IMR-90 (cell line): Measurements from ENCODE around the gene UCP3. TPM values are rescaled to one million over a fixed set of nuclear protein-coding genes. Genes with fewer than 3 reads are reported as not detected.

ENCODE experiments used
- ATAC-seq: fragments of 200-7000 bp; cut with Tn5 transposase; 2 replicates; pipeline ENCODE4 v1.9.1; 2020; ENCODE audit warnings: low read depth, mild to moderate bottlenecking, moderate library complexity
- BruUV-seq: library from RNA; stranded (reverse); fragments of 400-500 nt; replicated peaks from 2 replicates; lab custom pipeline; 2021; lab: Mats Ljungman, UMichigan
- CTCF ChIA-PET: fragments of 300-600 bp; formaldehyde crosslinking; extraction: SDS; loops from one replicate; lab custom pipeline; 2021; ENCODE audit warnings: antibody characterized with exemption; lab: Yijun Ruan, JAX
- POLR2A ChIA-PET: fragments of 300-600 bp; sonication (Branson Sonifier 250); formaldehyde crosslinking; loops from one replicate; lab custom pipeline; 2022; ENCODE audit warnings: antibody characterized with exemption; ENCODE audit not compliant: unreplicated experiment; lab: Charles Lee
- DNase-seq: peaks from one replicate; pipeline ENCODE4 v3.0.0; 2013
- H2AFZ ChIP-seq: replicated peaks from 2 replicates; pipeline ENCODE3; 2013; ENCODE audit warnings: low read length, mild to moderate bottlenecking; ENCODE audit not compliant: poor library complexity
- H2AK5ac ChIP-seq: 2 replicates; pipeline ENCODE4 v1.6.1; 2013; ENCODE audit warnings: low read depth, low read length, inconsistent platforms
- H2AK9ac ChIP-seq: replicated peaks from 2 replicates; pipeline ENCODE3; 2013; ENCODE audit warnings: mild to moderate bottlenecking, low read depth, low read length, moderate library complexity; ENCODE audit not compliant: poor library complexity
- H2BK120ac ChIP-seq: 2 replicates; pipeline ENCODE4 v1.6.1; 2013; ENCODE audit warnings: low read depth, low read length, inconsistent platforms
- H2BK15ac ChIP-seq: 3 replicates; pipeline ENCODE4 v1.6.1; 2013; ENCODE audit warnings: low read depth, low read length, inconsistent platforms
- H2BK20ac ChIP-seq: 2 replicates; pipeline ENCODE4 v1.6.1; 2013; ENCODE audit warnings: low read depth, mild to moderate bottlenecking, inconsistent platforms, low read length, moderate library complexity
- H2BK5ac ChIP-seq: 2 replicates; pipeline ENCODE4 v1.6.1; 2013; ENCODE audit warnings: mild to moderate bottlenecking, low read depth, low read length, inconsistent platforms; ENCODE audit not compliant: poor library complexity, severe bottlenecking
- H3K14ac ChIP-seq: replicated peaks from 2 replicates; pipeline ENCODE4 v1.6.1; 2013; ENCODE audit warnings: low read depth, low read length, inconsistent platforms
- H3K18ac ChIP-seq: 2 replicates; pipeline ENCODE4 v1.6.1; 2013; ENCODE audit warnings: low read depth, low read length, control low read depth
- H3K23ac ChIP-seq: 2 replicates; pipeline ENCODE4 v1.6.1; 2013; ENCODE audit warnings: low read depth, low read length, inconsistent platforms
- H3K27ac ChIP-seq: 2 replicates; pipeline ENCODE4 v1.5.1; 2013; ENCODE audit warnings: mild to moderate bottlenecking, control low read depth, low read length; ENCODE audit not compliant: insufficient read depth
- H3K27me3 ChIP-seq: 2 replicates; pipeline ENCODE4 v1.6.1; 2013; ENCODE audit warnings: low read length; ENCODE audit not compliant: control insufficient read depth, insufficient read depth
- H3K36me3 ChIP-seq: 2 replicates; pipeline ENCODE4 v1.6.1; 2013; ENCODE audit warnings: low read length, mixed read lengths; ENCODE audit not compliant: control insufficient read depth, insufficient read depth
- H3K4ac ChIP-seq: 2 replicates; pipeline ENCODE4 v1.6.1; 2013; ENCODE audit warnings: low read depth, low read length, inconsistent platforms
- H3K4me1 ChIP-seq: 2 replicates; pipeline ENCODE4 v1.6.1; 2013; ENCODE audit warnings: low read length, mixed read lengths; ENCODE audit not compliant: control insufficient read depth, insufficient read depth
- H3K4me2 ChIP-seq: 2 replicates; pipeline ENCODE4 v1.6.1; 2013; ENCODE audit warnings: low read depth, mild to moderate bottlenecking, control low read depth, low read length, moderate library complexity
- H3K4me3 ChIP-seq: 2 replicates; pipeline ENCODE4 v1.5.1; 2013; ENCODE audit warnings: low read depth, mild to moderate bottlenecking, control low read depth, low read length, moderate library complexity; ENCODE audit not compliant: insufficient read depth
- H3K56ac ChIP-seq: 2 replicates; pipeline ENCODE4 v1.6.1; 2013; ENCODE audit warnings: low read length, inconsistent platforms; ENCODE audit not compliant: insufficient read depth; ENCODE audit errors: extremely low read depth
- H3K79me1 ChIP-seq, 2 experiments: 2 replicates each; pipeline ENCODE4 v1.6.1; 2013; ENCODE audit warnings: low read length in 2 of 2, inconsistent platforms in 1 of 2, low read depth in 1 of 2
- H3K9ac ChIP-seq: 2 replicates; pipeline ENCODE4 v1.6.1; 2013; ENCODE audit warnings: low read depth, low read length, control low read depth
- H3K9me1 ChIP-seq: 2 replicates; pipeline ENCODE4 v1.6.1; 2013; ENCODE audit warnings: low read length, inconsistent platforms; ENCODE audit not compliant: insufficient read depth
- H3K9me3 ChIP-seq: 2 replicates; pipeline ENCODE4 v1.6.1; 2013; ENCODE audit warnings: low read length; ENCODE audit not compliant: control insufficient read depth, insufficient read depth
- H4K20me1 ChIP-seq: 2 replicates; pipeline ENCODE4 v1.6.1; 2013; ENCODE audit warnings: low read length, inconsistent platforms; ENCODE audit not compliant: insufficient read depth
- H4K5ac ChIP-seq: 2 replicates; pipeline ENCODE4 v1.6.1; 2013; ENCODE audit warnings: mild to moderate bottlenecking, low read depth, low read length, control low read depth
- H4K8ac ChIP-seq, 2 experiments: 2 replicates each; pipeline ENCODE4 v1.6.1; 2013; ENCODE audit warnings: low read depth in 2 of 2, low read length in 2 of 2, control low read depth in 1 of 2, inconsistent platforms in 1 of 2
- H4K91ac ChIP-seq: 2 replicates; pipeline ENCODE4 v1.6.1; 2013; ENCODE audit warnings: low read depth, low read length, inconsistent platforms; ENCODE audit not compliant: insufficient read depth
- BHLHE40 ChIP-seq: fragments of 150-350 bp; IDR thresholded peaks from 2 replicates; pipeline ENCODE4 v1.6.1; 2016; ENCODE audit warnings: mild to moderate bottlenecking, low read depth, low read length
- CEBPB ChIP-seq: IDR thresholded peaks from 2 replicates; pipeline ENCODE4 v1.6.1; 2012; ENCODE audit warnings: low read depth, low read length, improper control_type of control experiment
- CHD1 ChIP-seq: IDR thresholded peaks from 2 replicates; pipeline ENCODE4 v1.6.1; 2012; ENCODE audit warnings: low read depth, low read length, improper control_type of control experiment
- FOS ChIP-seq: fragments of 150-350 bp; IDR thresholded peaks from 2 replicates; pipeline ENCODE4 v1.6.1; 2016; ENCODE audit warnings: low read depth, low read length
- MAFK ChIP-seq: IDR thresholded peaks from 2 replicates; pipeline ENCODE4 v1.6.1; 2012; ENCODE audit warnings: low read depth, low read length, improper control_type of control experiment
- MXI1 ChIP-seq: IDR thresholded peaks from 2 replicates; pipeline ENCODE4 v1.6.1; 2012; ENCODE audit warnings: low read depth, mild to moderate bottlenecking, low read length, moderate library complexity, borderline replicate concordance
- POLR2A ChIP-seq: IDR thresholded peaks from 2 replicates; pipeline ENCODE4 v1.6.1; 2012; ENCODE audit warnings: mild to moderate bottlenecking, low read depth, low read length
- RAD21 ChIP-seq: IDR thresholded peaks from 2 replicates; pipeline ENCODE4 v1.6.1; 2012; ENCODE audit warnings: low read length, improper control_type of control experiment
- RCOR1 ChIP-seq: IDR thresholded peaks from 2 replicates; pipeline ENCODE4 v1.6.1; 2012; ENCODE audit warnings: mild to moderate bottlenecking, low read length, improper control_type of control experiment; ENCODE audit not compliant: insufficient replicate concordance
- RFX5 ChIP-seq: IDR thresholded peaks from 2 replicates; pipeline ENCODE4 v1.8.0; 2012; ENCODE audit warnings: low read depth, mild to moderate bottlenecking, low read length, moderate library complexity
- SMC3 ChIP-seq: fragments of 150-350 bp; IDR thresholded peaks from 2 replicates; pipeline ENCODE4 v1.6.1; 2016; ENCODE audit warnings: low read depth, mild to moderate bottlenecking, antibody characterized with exemption, low read length, moderate library complexity
- WGBS, 2 experiments: methylation state at CpG; one replicate each; pipeline versions ENCODE4 v1.1.5 to v1.1.7; 2013; ENCODE audit warnings: missing lambda C conversion rate in 2 of 2; ENCODE audit not compliant: insufficient read length in 1 of 2; ENCODE audit errors: extremely low coverage in 2 of 2; 5-methylcytosine and 5-hydroxymethylcytosine counted together
- dilution Hi-C: fragments of 300-500 bp; cut with HindIII; formaldehyde crosslinking; loops from one replicate; pipeline ENCODE4 v1.14.3; 2018; ENCODE audit warnings: low sequenced_read_pairs; ENCODE audit not compliant: unreplicated experiment
- in situ Hi-C: fragments of 300-500 bp; cut with MboI; formaldehyde crosslinking; loops from 3 replicates; pipeline ENCODE4 v1.14.3; 2019; ENCODE audit warnings: low sequenced_read_pairs, inconsistent platforms, mixed read lengths
- intact Hi-C: fragments of 100-400 bp; cut with micrococcal nuclease; formaldehyde crosslinking; loops from 2 replicates; pipeline ENCODE4 v1.10.0; 2022
- polyA plus RNA-seq, 3 experiments: library from polyadenylated mRNA; depleted of rRNA; stranded (reverse); fragments of >200 nt; gene quantifications; 2 replicates each; pipeline ENCODE4 v1.2.3, GENCODE V29; 2012; ENCODE audit warnings: low replicate concordance in 1 of 3
- total RNA-seq: library from RNA; depleted of rRNA; stranded (reverse); fragments of >200 nt; gene quantifications from 2 replicates; pipeline ENCODE4 v1.2.3, GENCODE V29; 2012
- TF ChIP-seq, protein P1 (sequence below): fragments of 150-350 bp; IDR thresholded peaks from 2 replicates; pipeline ENCODE4 v1.6.1; 2016; ENCODE audit warnings: low read depth, mild to moderate bottlenecking, low read length, moderate library complexity, borderline replicate concordance
- TF ChIP-seq, protein P2 (sequence below): fragments of 150-350 bp; IDR thresholded peaks from 2 replicates; pipeline ENCODE4 v1.6.1; 2017; ENCODE audit warnings: mild to moderate bottlenecking, antibody characterized with exemption, low read length, low read depth
- TF ChIP-seq, protein P3 (sequence below): conservative IDR thresholded peaks from 2 replicates; pipeline ENCODE4 v1.5.1; 2012; ENCODE audit warnings: mild to moderate bottlenecking, low read depth, low read length, improper control_type of control experiment

UCP3 gene
- total and polyA plus RNA-seq, 2 of the 4 experiments (the other 2 are of a cell fraction), result under 0.01 to 0.80 TPM

DNA sequence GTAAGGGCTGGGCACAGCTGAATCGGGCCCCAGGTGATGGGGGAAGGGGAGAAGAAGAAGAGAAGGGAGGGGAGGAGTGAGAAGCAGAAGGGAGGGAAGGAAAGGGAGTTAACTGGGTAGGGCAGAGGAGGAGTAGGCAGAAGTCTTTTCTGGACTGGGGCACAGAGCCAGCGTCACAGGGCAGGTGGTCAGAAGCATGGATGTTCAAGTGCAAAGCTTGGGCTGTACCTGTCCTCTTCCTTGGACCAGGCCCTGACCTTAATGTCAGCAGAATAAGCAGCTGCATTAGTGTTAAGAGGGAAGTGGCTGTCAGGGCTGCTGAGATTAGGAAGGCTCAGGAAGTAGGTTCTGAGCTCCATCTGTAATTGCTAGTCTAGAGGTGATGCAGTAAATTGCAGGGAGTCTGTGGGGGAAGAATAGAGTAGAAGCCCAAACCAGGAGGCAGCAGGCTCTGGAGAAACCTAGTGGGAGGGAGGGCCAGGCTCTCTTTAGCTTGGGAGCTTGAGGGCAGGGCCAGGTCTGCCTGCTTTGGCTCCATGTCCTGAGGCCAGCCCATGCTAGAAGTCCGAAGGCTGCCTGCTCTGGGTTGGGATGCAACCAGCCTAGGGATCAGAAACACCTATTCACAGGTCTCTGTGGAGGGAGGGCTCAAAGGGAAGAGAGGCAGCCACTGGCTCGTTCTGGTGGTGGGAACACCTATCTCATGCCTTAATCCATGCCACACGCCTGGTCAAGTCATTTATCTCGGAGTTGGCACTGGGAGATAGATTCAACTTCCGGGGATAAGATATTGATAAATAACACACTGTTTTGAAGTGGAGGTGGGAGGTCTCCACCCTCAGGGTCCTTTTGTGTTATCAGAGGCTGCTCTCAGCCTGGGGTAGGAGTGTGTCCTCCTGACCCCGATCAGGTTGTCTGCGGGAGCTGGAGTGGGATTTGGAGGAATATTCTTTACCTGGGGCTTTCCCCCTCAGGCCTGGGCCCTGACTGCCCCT lies 1.7 kb upstream of the UCP3 start:
- ChIA-PET CTCF (no interaction called here), POLR2A (no interaction called here)
- Histone ChIP-seq H3K36me3 (no peaks in the 10 kb centered on the region), H3K23ac (no peak overlapping the region; the same call in 1 of the 2 replicates), H3K9ac (no peak overlapping the region), H2BK120ac (0 out of 2 replicates have a peak overlapping the region, but pooled peaks have one; percentile 4), H3K79me1 (no peaks in the 10 kb centered on the region), H2BK20ac (no peak overlapping the region), H3K4me1 (no peaks in the 10 kb centered on the region; the same call in 1 of the 2 replicates), H4K5ac (no peak overlapping the region), H3K4ac (no peak overlapping the region), H3K27ac (no peak overlapping the region), H3K9me3 (no peaks in the 10 kb centered on the region), H4K91ac (no peak overlapping the region), H3K18ac (no peak overlapping the region), H3K4me3 (no peak overlapping the region), H3K27me3 (no peaks in the 10 kb centered on the region), H3K4me2 (no peak overlapping the region), H3K14ac (no peak overlapping the region), H4K8ac (no peak overlapping the region), H3K56ac (no peak overlapping the region), H2AK9ac (no peak overlapping the region), H4K20me1 (no peaks in the 10 kb centered on the region; the same call in 1 of the 2 replicates), H2AK5ac (no peak overlapping the region), H2BK5ac (no peak overlapping the region), H3K9me1 (0 out of 2 replicates have a peak, but pooled peaks cover 5% of the 10 kb centered on the region), H2BK15ac (no peak overlapping the region), H2AFZ (no peak overlapping the region)
- DNase-seq (no peak), ATAC-seq (no peak)
- 93% methylated on average over 3 of the region's 9 CpGs; no CpG with 5 or more reads in 1 of the 2 experiments for WGBS, 2 experiments
- in situ Hi-C loops, result no loop called here
- BruUV-seq, result no TSS peak
- dilution Hi-C loops, result no loop called here
- intact Hi-C loops, result no loop called here
- TF ChIP-seq POLR2A (no peak), RCOR1 (no peak), BHLHE40 (no peak), RFX5 (no peak), SMC3 (no peak), RAD21 (no peak), MAFK (no peak), FOS (no peak), CHD1 (no peak), MXI1 (no peak), CEBPB (no peak)
- TF ChIP-seq, protein P1, sequence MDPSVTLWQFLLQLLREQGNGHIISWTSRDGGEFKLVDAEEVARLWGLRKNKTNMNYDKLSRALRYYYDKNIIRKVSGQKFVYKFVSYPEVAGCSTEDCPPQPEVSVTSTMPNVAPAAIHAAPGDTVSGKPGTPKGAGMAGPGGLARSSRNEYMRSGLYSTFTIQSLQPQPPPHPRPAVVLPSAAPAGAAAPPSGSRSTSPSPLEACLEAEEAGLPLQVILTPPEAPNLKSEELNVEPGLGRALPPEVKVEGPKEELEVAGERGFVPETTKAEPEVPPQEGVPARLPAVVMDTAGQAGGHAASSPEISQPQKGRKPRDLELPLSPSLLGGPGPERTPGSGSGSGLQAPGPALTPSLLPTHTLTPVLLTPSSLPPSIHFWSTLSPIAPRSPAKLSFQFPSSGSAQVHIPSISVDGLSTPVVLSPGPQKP, result no peak
- TF ChIP-seq, protein P2, sequence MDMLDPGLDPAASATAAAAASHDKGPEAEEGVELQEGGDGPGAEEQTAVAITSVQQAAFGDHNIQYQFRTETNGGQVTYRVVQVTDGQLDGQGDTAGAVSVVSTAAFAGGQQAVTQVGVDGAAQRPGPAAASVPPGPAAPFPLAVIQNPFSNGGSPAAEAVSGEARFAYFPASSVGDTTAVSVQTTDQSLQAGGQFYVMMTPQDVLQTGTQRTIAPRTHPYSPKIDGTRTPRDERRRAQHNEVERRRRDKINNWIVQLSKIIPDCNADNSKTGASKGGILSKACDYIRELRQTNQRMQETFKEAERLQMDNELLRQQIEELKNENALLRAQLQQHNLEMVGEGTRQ, result no peak
- TF ChIP-seq, protein P3, sequence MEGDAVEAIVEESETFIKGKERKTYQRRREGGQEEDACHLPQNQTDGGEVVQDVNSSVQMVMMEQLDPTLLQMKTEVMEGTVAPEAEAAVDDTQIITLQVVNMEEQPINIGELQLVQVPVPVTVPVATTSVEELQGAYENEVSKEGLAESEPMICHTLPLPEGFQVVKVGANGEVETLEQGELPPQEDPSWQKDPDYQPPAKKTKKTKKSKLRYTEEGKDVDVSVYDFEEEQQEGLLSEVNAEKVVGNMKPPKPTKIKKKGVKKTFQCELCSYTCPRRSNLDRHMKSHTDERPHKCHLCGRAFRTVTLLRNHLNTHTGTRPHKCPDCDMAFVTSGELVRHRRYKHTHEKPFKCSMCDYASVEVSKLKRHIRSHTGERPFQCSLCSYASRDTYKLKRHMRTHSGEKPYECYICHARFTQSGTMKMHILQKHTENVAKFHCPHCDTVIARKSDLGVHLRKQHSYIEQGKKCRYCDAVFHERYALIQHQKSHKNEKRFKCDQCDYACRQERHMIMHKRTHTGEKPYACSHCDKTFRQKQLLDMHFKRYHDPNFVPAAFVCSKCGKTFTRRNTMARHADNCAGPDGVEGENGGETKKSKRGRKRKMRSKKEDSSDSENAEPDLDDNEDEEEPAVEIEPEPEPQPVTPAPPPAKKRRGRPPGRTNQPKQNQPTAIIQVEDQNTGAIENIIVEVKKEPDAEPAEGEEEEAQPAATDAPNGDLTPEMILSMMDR, result no peak
